IMR-90 (cell line): Measurements from ENCODE around the gene CLIC5. TPM values are rescaled to one million over a fixed set of nuclear protein-coding genes. Genes with fewer than 3 reads are reported as not detected.

Experiments used
- ATAC-seq: fragments of 200-7000 bp; cut with Tn5 transposase; 2 replicates; pipeline ENCODE4 v1.9.1; 2020; ENCODE audit warnings: low read depth, mild to moderate bottlenecking, moderate library complexity
- BruUV-seq: library from RNA; stranded (reverse); fragments of 400-500 nt; replicated peaks from 2 replicates; lab custom pipeline; 2021; lab: Mats Ljungman, UMichigan
- CTCF ChIA-PET: fragments of 300-600 bp; formaldehyde crosslinking; extraction: SDS; loops from one replicate; lab custom pipeline; 2021; ENCODE audit warnings: antibody characterized with exemption; lab: Yijun Ruan, JAX
- POLR2A ChIA-PET: fragments of 300-600 bp; sonication (Branson Sonifier 250); formaldehyde crosslinking; loops from one replicate; lab custom pipeline; 2022; ENCODE audit warnings: antibody characterized with exemption; ENCODE audit not compliant: unreplicated experiment; lab: Charles Lee
- DNase-seq: peaks from one replicate; pipeline ENCODE4 v3.0.0; 2013
- H2AFZ ChIP-seq: replicated peaks from 2 replicates; pipeline ENCODE3; 2013; ENCODE audit warnings: low read length, mild to moderate bottlenecking; ENCODE audit not compliant: poor library complexity
- H2AK5ac ChIP-seq: 2 replicates; pipeline ENCODE4 v1.6.1; 2013; ENCODE audit warnings: low read depth, low read length, inconsistent platforms
- H2AK9ac ChIP-seq: replicated peaks from 2 replicates; pipeline ENCODE3; 2013; ENCODE audit warnings: mild to moderate bottlenecking, low read depth, low read length, moderate library complexity; ENCODE audit not compliant: poor library complexity
- H2BK120ac ChIP-seq: 2 replicates; pipeline ENCODE4 v1.6.1; 2013; ENCODE audit warnings: low read depth, low read length, inconsistent platforms
- H2BK15ac ChIP-seq: 3 replicates; pipeline ENCODE4 v1.6.1; 2013; ENCODE audit warnings: low read depth, low read length, inconsistent platforms
- H2BK20ac ChIP-seq: 2 replicates; pipeline ENCODE4 v1.6.1; 2013; ENCODE audit warnings: low read depth, mild to moderate bottlenecking, inconsistent platforms, low read length, moderate library complexity
- H2BK5ac ChIP-seq: 2 replicates; pipeline ENCODE4 v1.6.1; 2013; ENCODE audit warnings: mild to moderate bottlenecking, low read depth, low read length, inconsistent platforms; ENCODE audit not compliant: poor library complexity, severe bottlenecking
- H3K14ac ChIP-seq: replicated peaks from 2 replicates; pipeline ENCODE4 v1.6.1; 2013; ENCODE audit warnings: low read depth, low read length, inconsistent platforms
- H3K18ac ChIP-seq: 2 replicates; pipeline ENCODE4 v1.6.1; 2013; ENCODE audit warnings: low read depth, low read length, control low read depth
- H3K23ac ChIP-seq: 2 replicates; pipeline ENCODE4 v1.6.1; 2013; ENCODE audit warnings: low read depth, low read length, inconsistent platforms
- H3K27ac ChIP-seq: 2 replicates; pipeline ENCODE4 v1.5.1; 2013; ENCODE audit warnings: mild to moderate bottlenecking, control low read depth, low read length; ENCODE audit not compliant: insufficient read depth
- H3K27me3 ChIP-seq: 2 replicates; pipeline ENCODE4 v1.6.1; 2013; ENCODE audit warnings: low read length; ENCODE audit not compliant: control insufficient read depth, insufficient read depth
- H3K36me3 ChIP-seq: 2 replicates; pipeline ENCODE4 v1.6.1; 2013; ENCODE audit warnings: low read length, mixed read lengths; ENCODE audit not compliant: control insufficient read depth, insufficient read depth
- H3K4ac ChIP-seq: 2 replicates; pipeline ENCODE4 v1.6.1; 2013; ENCODE audit warnings: low read depth, low read length, inconsistent platforms
- H3K4me1 ChIP-seq: 2 replicates; pipeline ENCODE4 v1.6.1; 2013; ENCODE audit warnings: low read length, mixed read lengths; ENCODE audit not compliant: control insufficient read depth, insufficient read depth
- H3K4me2 ChIP-seq: 2 replicates; pipeline ENCODE4 v1.6.1; 2013; ENCODE audit warnings: low read depth, mild to moderate bottlenecking, control low read depth, low read length, moderate library complexity
- H3K4me3 ChIP-seq: 2 replicates; pipeline ENCODE4 v1.5.1; 2013; ENCODE audit warnings: low read depth, mild to moderate bottlenecking, control low read depth, low read length, moderate library complexity; ENCODE audit not compliant: insufficient read depth
- H3K56ac ChIP-seq: 2 replicates; pipeline ENCODE4 v1.6.1; 2013; ENCODE audit warnings: low read length, inconsistent platforms; ENCODE audit not compliant: insufficient read depth; ENCODE audit errors: extremely low read depth
- H3K79me1 ChIP-seq, 2 experiments: 2 replicates each; pipeline ENCODE4 v1.6.1; 2013; ENCODE audit warnings: low read length in 2 of 2, inconsistent platforms in 1 of 2, low read depth in 1 of 2
- H3K9ac ChIP-seq: 2 replicates; pipeline ENCODE4 v1.6.1; 2013; ENCODE audit warnings: low read depth, low read length, control low read depth
- H3K9me1 ChIP-seq: 2 replicates; pipeline ENCODE4 v1.6.1; 2013; ENCODE audit warnings: low read length, inconsistent platforms; ENCODE audit not compliant: insufficient read depth
- H3K9me3 ChIP-seq: 2 replicates; pipeline ENCODE4 v1.6.1; 2013; ENCODE audit warnings: low read length; ENCODE audit not compliant: control insufficient read depth, insufficient read depth
- H4K20me1 ChIP-seq: 2 replicates; pipeline ENCODE4 v1.6.1; 2013; ENCODE audit warnings: low read length, inconsistent platforms; ENCODE audit not compliant: insufficient read depth
- H4K5ac ChIP-seq: 2 replicates; pipeline ENCODE4 v1.6.1; 2013; ENCODE audit warnings: mild to moderate bottlenecking, low read depth, low read length, control low read depth
- H4K8ac ChIP-seq, 2 experiments: 2 replicates each; pipeline ENCODE4 v1.6.1; 2013; ENCODE audit warnings: low read depth in 2 of 2, low read length in 2 of 2, control low read depth in 1 of 2, inconsistent platforms in 1 of 2
- H4K91ac ChIP-seq: 2 replicates; pipeline ENCODE4 v1.6.1; 2013; ENCODE audit warnings: low read depth, low read length, inconsistent platforms; ENCODE audit not compliant: insufficient read depth
- BHLHE40 ChIP-seq: fragments of 150-350 bp; IDR thresholded peaks from 2 replicates; pipeline ENCODE4 v1.6.1; 2016; ENCODE audit warnings: mild to moderate bottlenecking, low read depth, low read length
- CEBPB ChIP-seq: IDR thresholded peaks from 2 replicates; pipeline ENCODE4 v1.6.1; 2012; ENCODE audit warnings: low read depth, low read length, improper control_type of control experiment
- CHD1 ChIP-seq: IDR thresholded peaks from 2 replicates; pipeline ENCODE4 v1.6.1; 2012; ENCODE audit warnings: low read depth, low read length, improper control_type of control experiment
- CTCF ChIP-seq: conservative IDR thresholded peaks from 2 replicates; pipeline ENCODE4 v1.5.1; 2012; ENCODE audit warnings: mild to moderate bottlenecking, low read depth, low read length, improper control_type of control experiment
- ELK1 ChIP-seq: fragments of 150-350 bp; IDR thresholded peaks from 2 replicates; pipeline ENCODE4 v1.6.1; 2016; ENCODE audit warnings: low read depth, mild to moderate bottlenecking, low read length, moderate library complexity, borderline replicate concordance
- FOS ChIP-seq: fragments of 150-350 bp; IDR thresholded peaks from 2 replicates; pipeline ENCODE4 v1.6.1; 2016; ENCODE audit warnings: low read depth, low read length
- MAFK ChIP-seq: IDR thresholded peaks from 2 replicates; pipeline ENCODE4 v1.6.1; 2012; ENCODE audit warnings: low read depth, low read length, improper control_type of control experiment
- MAZ ChIP-seq: IDR thresholded peaks from 2 replicates; pipeline ENCODE4 v1.6.1; 2012; ENCODE audit warnings: low read depth, mild to moderate bottlenecking, low read length, improper control_type of control experiment, moderate library complexity, borderline replicate concordance
- MXI1 ChIP-seq: IDR thresholded peaks from 2 replicates; pipeline ENCODE4 v1.6.1; 2012; ENCODE audit warnings: low read depth, mild to moderate bottlenecking, low read length, moderate library complexity, borderline replicate concordance
- NFE2L2 ChIP-seq: fragments of 150-350 bp; IDR thresholded peaks from 2 replicates; pipeline ENCODE4 v1.6.1; 2016; ENCODE audit warnings: low read depth, mild to moderate bottlenecking, low read length
- POLR2A ChIP-seq: IDR thresholded peaks from 2 replicates; pipeline ENCODE4 v1.6.1; 2012; ENCODE audit warnings: mild to moderate bottlenecking, low read depth, low read length
- RAD21 ChIP-seq: IDR thresholded peaks from 2 replicates; pipeline ENCODE4 v1.6.1; 2012; ENCODE audit warnings: low read length, improper control_type of control experiment
- RCOR1 ChIP-seq: IDR thresholded peaks from 2 replicates; pipeline ENCODE4 v1.6.1; 2012; ENCODE audit warnings: mild to moderate bottlenecking, low read length, improper control_type of control experiment; ENCODE audit not compliant: insufficient replicate concordance
- RFX5 ChIP-seq: IDR thresholded peaks from 2 replicates; pipeline ENCODE4 v1.8.0; 2012; ENCODE audit warnings: low read depth, mild to moderate bottlenecking, low read length, moderate library complexity
- SMC3 ChIP-seq: fragments of 150-350 bp; IDR thresholded peaks from 2 replicates; pipeline ENCODE4 v1.6.1; 2016; ENCODE audit warnings: low read depth, mild to moderate bottlenecking, antibody characterized with exemption, low read length, moderate library complexity
- USF2 ChIP-seq: fragments of 150-350 bp; IDR thresholded peaks from 2 replicates; pipeline ENCODE4 v1.6.1; 2017; ENCODE audit warnings: mild to moderate bottlenecking, antibody characterized with exemption, low read length, low read depth
- WGBS, 2 experiments: methylation state at CpG; one replicate each; pipeline versions ENCODE4 v1.1.5 to v1.1.7; 2013; ENCODE audit warnings: missing lambda C conversion rate in 2 of 2; ENCODE audit not compliant: insufficient read length in 1 of 2; ENCODE audit errors: extremely low coverage in 2 of 2; 5-methylcytosine and 5-hydroxymethylcytosine counted together
- dilution Hi-C: fragments of 300-500 bp; cut with HindIII; formaldehyde crosslinking; loops from one replicate; pipeline ENCODE4 v1.14.3; 2018; ENCODE audit warnings: low sequenced_read_pairs; ENCODE audit not compliant: unreplicated experiment
- in situ Hi-C: fragments of 300-500 bp; cut with MboI; formaldehyde crosslinking; loops from 3 replicates; pipeline ENCODE4 v1.14.3; 2019; ENCODE audit warnings: low sequenced_read_pairs, inconsistent platforms, mixed read lengths
- intact Hi-C: fragments of 100-400 bp; cut with micrococcal nuclease; formaldehyde crosslinking; loops from 2 replicates; pipeline ENCODE4 v1.10.0; 2022
- polyA plus RNA-seq, 3 experiments: library from polyadenylated mRNA; depleted of rRNA; stranded (reverse); fragments of >200 nt; gene quantifications; 2 replicates each; pipeline ENCODE4 v1.2.3, GENCODE V29; 2012; ENCODE audit warnings: low replicate concordance in 1 of 3
- total RNA-seq: library from RNA; depleted of rRNA; stranded (reverse); fragments of >200 nt; gene quantifications from 2 replicates; pipeline ENCODE4 v1.2.3, GENCODE V29; 2012

CLIC5 gene
- total and polyA plus RNA-seq, 2 of the 4 experiments (the other 2 are of a cell fraction) = not detected

- Histone ChIP-seq H3K14ac (no peak overlapping the region), H3K56ac (no peak overlapping the region), H2AK5ac (no peak overlapping the region), H3K4ac (no peak overlapping the region), H2BK120ac (no peak overlapping the region), H4K8ac (no peak overlapping the region), H3K4me3 (no peak overlapping the region), H3K18ac (no peak overlapping the region), H4K5ac (no peak overlapping the region), H3K23ac (no peak overlapping the region), H3K4me2 (no peak overlapping the region), H3K9me3 (no peaks in the 10 kb centered on the region), H3K27ac (no peak overlapping the region), H3K4me1 (no peaks in the 10 kb centered on the region), H3K36me3 (no peaks in the 10 kb centered on the region), H2BK20ac (no peak overlapping the region), H2BK15ac (no peak overlapping the region), H2BK5ac (no peak overlapping the region), H3K9ac (no peak overlapping the region), H2AFZ (no peak overlapping the region), H3K79me1 (no peaks in the 10 kb centered on the region), H4K20me1 (no peaks in the 10 kb centered on the region), H2AK9ac (no peak overlapping the region), H3K27me3 (no peaks in the 10 kb centered on the region), H3K9me1 (no peaks in the 10 kb centered on the region), H4K91ac (no peak overlapping the region)
- intact Hi-C loops = no loop called here
- TF ChIP-seq RCOR1 (no peak), BHLHE40 (no peak), MAZ (no peak), FOS (no peak), RFX5 (no peak), SMC3 (no peak), MAFK (no peak), CHD1 (no peak), CTCF (no peak), CEBPB (no peak), MXI1 (no peak), ELK1 (no peak), RAD21 (no peak), NFE2L2 (no peak), USF2 (no peak), POLR2A (no peak)
- WGBS, 2 experiments = 17% methylated on average over 2 of the region's 3 CpGs; no CpG with 5 or more reads in 1 of the 2 experiments
- no TSS peak for BruUV-seq
- no peak for ATAC-seq
- CTCF ChIA-PET = no interaction called here
- POLR2A ChIA-PET = no interaction called here
- in situ Hi-C loops = no loop called here
- dilution Hi-C loops = no loop called here
- no peak for DNase-seq
These were observed 7.7 kb upstream of the CLIC5 start for GRCh38 chr6:46023216-46023915.
